IMR-90 (cell line): ENCODE data around the gene FAM83B. TPM values are rescaled to one million over a fixed set of nuclear protein-coding genes. Genes with fewer than 3 reads are reported as not detected.
A peak's percentile ranks its signal among the peaks of the same experiment; 100 is the strongest.

Source experiments
- ATAC-seq: fragments of 200-7000 bp; cut with Tn5 transposase; 2 replicates; pipeline ENCODE4 v1.9.1; 2020; ENCODE audit warnings: low read depth, mild to moderate bottlenecking, moderate library complexity
- BruUV-seq: library from RNA; stranded (reverse); fragments of 400-500 nt; replicated peaks from 2 replicates; lab custom pipeline; 2021; lab: Mats Ljungman, UMichigan
- CTCF ChIA-PET: fragments of 300-600 bp; formaldehyde crosslinking; extraction: SDS; loops from one replicate; lab custom pipeline; 2021; ENCODE audit warnings: antibody characterized with exemption; lab: Yijun Ruan, JAX
- POLR2A ChIA-PET: fragments of 300-600 bp; sonication (Branson Sonifier 250); formaldehyde crosslinking; loops from one replicate; lab custom pipeline; 2022; ENCODE audit warnings: antibody characterized with exemption; ENCODE audit not compliant: unreplicated experiment; lab: Charles Lee
- DNase-seq: peaks from one replicate; pipeline ENCODE4 v3.0.0; 2013
- H2AFZ ChIP-seq: replicated peaks from 2 replicates; pipeline ENCODE3; 2013; ENCODE audit warnings: low read length, mild to moderate bottlenecking; ENCODE audit not compliant: poor library complexity
- H2AK5ac ChIP-seq: 2 replicates; pipeline ENCODE4 v1.6.1; 2013; ENCODE audit warnings: low read depth, low read length, inconsistent platforms
- H2AK9ac ChIP-seq: replicated peaks from 2 replicates; pipeline ENCODE3; 2013; ENCODE audit warnings: mild to moderate bottlenecking, low read depth, low read length, moderate library complexity; ENCODE audit not compliant: poor library complexity
- H2BK120ac ChIP-seq: 2 replicates; pipeline ENCODE4 v1.6.1; 2013; ENCODE audit warnings: low read depth, low read length, inconsistent platforms
- H2BK15ac ChIP-seq: 3 replicates; pipeline ENCODE4 v1.6.1; 2013; ENCODE audit warnings: low read depth, low read length, inconsistent platforms
- H2BK20ac ChIP-seq: 2 replicates; pipeline ENCODE4 v1.6.1; 2013; ENCODE audit warnings: low read depth, mild to moderate bottlenecking, inconsistent platforms, low read length, moderate library complexity
- H2BK5ac ChIP-seq: 2 replicates; pipeline ENCODE4 v1.6.1; 2013; ENCODE audit warnings: mild to moderate bottlenecking, low read depth, low read length, inconsistent platforms; ENCODE audit not compliant: poor library complexity, severe bottlenecking
- H3K14ac ChIP-seq: replicated peaks from 2 replicates; pipeline ENCODE4 v1.6.1; 2013; ENCODE audit warnings: low read depth, low read length, inconsistent platforms
- H3K18ac ChIP-seq: 2 replicates; pipeline ENCODE4 v1.6.1; 2013; ENCODE audit warnings: low read depth, low read length, control low read depth
- H3K23ac ChIP-seq: 2 replicates; pipeline ENCODE4 v1.6.1; 2013; ENCODE audit warnings: low read depth, low read length, inconsistent platforms
- H3K27ac ChIP-seq: 2 replicates; pipeline ENCODE4 v1.5.1; 2013; ENCODE audit warnings: mild to moderate bottlenecking, control low read depth, low read length; ENCODE audit not compliant: insufficient read depth
- H3K27me3 ChIP-seq: 2 replicates; pipeline ENCODE4 v1.6.1; 2013; ENCODE audit warnings: low read length; ENCODE audit not compliant: control insufficient read depth, insufficient read depth
- H3K36me3 ChIP-seq: 2 replicates; pipeline ENCODE4 v1.6.1; 2013; ENCODE audit warnings: low read length, mixed read lengths; ENCODE audit not compliant: control insufficient read depth, insufficient read depth
- H3K4ac ChIP-seq: 2 replicates; pipeline ENCODE4 v1.6.1; 2013; ENCODE audit warnings: low read depth, low read length, inconsistent platforms
- H3K4me1 ChIP-seq: 2 replicates; pipeline ENCODE4 v1.6.1; 2013; ENCODE audit warnings: low read length, mixed read lengths; ENCODE audit not compliant: control insufficient read depth, insufficient read depth
- H3K4me2 ChIP-seq: 2 replicates; pipeline ENCODE4 v1.6.1; 2013; ENCODE audit warnings: low read depth, mild to moderate bottlenecking, control low read depth, low read length, moderate library complexity
- H3K4me3 ChIP-seq: 2 replicates; pipeline ENCODE4 v1.5.1; 2013; ENCODE audit warnings: low read depth, mild to moderate bottlenecking, control low read depth, low read length, moderate library complexity; ENCODE audit not compliant: insufficient read depth
- H3K56ac ChIP-seq: 2 replicates; pipeline ENCODE4 v1.6.1; 2013; ENCODE audit warnings: low read length, inconsistent platforms; ENCODE audit not compliant: insufficient read depth; ENCODE audit errors: extremely low read depth
- H3K79me1 ChIP-seq, 2 experiments: 2 replicates each; pipeline ENCODE4 v1.6.1; 2013; ENCODE audit warnings: low read length in 2 of 2, inconsistent platforms in 1 of 2, low read depth in 1 of 2
- H3K9ac ChIP-seq: 2 replicates; pipeline ENCODE4 v1.6.1; 2013; ENCODE audit warnings: low read depth, low read length, control low read depth
- H3K9me1 ChIP-seq: 2 replicates; pipeline ENCODE4 v1.6.1; 2013; ENCODE audit warnings: low read length, inconsistent platforms; ENCODE audit not compliant: insufficient read depth
- H3K9me3 ChIP-seq: 2 replicates; pipeline ENCODE4 v1.6.1; 2013; ENCODE audit warnings: low read length; ENCODE audit not compliant: control insufficient read depth, insufficient read depth
- H4K20me1 ChIP-seq: 2 replicates; pipeline ENCODE4 v1.6.1; 2013; ENCODE audit warnings: low read length, inconsistent platforms; ENCODE audit not compliant: insufficient read depth
- H4K5ac ChIP-seq: 2 replicates; pipeline ENCODE4 v1.6.1; 2013; ENCODE audit warnings: mild to moderate bottlenecking, low read depth, low read length, control low read depth
- H4K8ac ChIP-seq, 2 experiments: 2 replicates each; pipeline ENCODE4 v1.6.1; 2013; ENCODE audit warnings: low read depth in 2 of 2, low read length in 2 of 2, control low read depth in 1 of 2, inconsistent platforms in 1 of 2
- H4K91ac ChIP-seq: 2 replicates; pipeline ENCODE4 v1.6.1; 2013; ENCODE audit warnings: low read depth, low read length, inconsistent platforms; ENCODE audit not compliant: insufficient read depth
- BHLHE40 ChIP-seq: fragments of 150-350 bp; IDR thresholded peaks from 2 replicates; pipeline ENCODE4 v1.6.1; 2016; ENCODE audit warnings: mild to moderate bottlenecking, low read depth, low read length
- MAZ ChIP-seq: IDR thresholded peaks from 2 replicates; pipeline ENCODE4 v1.6.1; 2012; ENCODE audit warnings: low read depth, mild to moderate bottlenecking, low read length, improper control_type of control experiment, moderate library complexity, borderline replicate concordance
- MXI1 ChIP-seq: IDR thresholded peaks from 2 replicates; pipeline ENCODE4 v1.6.1; 2012; ENCODE audit warnings: low read depth, mild to moderate bottlenecking, low read length, moderate library complexity, borderline replicate concordance
- SMC3 ChIP-seq: fragments of 150-350 bp; IDR thresholded peaks from 2 replicates; pipeline ENCODE4 v1.6.1; 2016; ENCODE audit warnings: low read depth, mild to moderate bottlenecking, antibody characterized with exemption, low read length, moderate library complexity
- USF2 ChIP-seq: fragments of 150-350 bp; IDR thresholded peaks from 2 replicates; pipeline ENCODE4 v1.6.1; 2017; ENCODE audit warnings: mild to moderate bottlenecking, antibody characterized with exemption, low read length, low read depth
- dilution Hi-C: fragments of 300-500 bp; cut with HindIII; formaldehyde crosslinking; loops from one replicate; pipeline ENCODE4 v1.14.3; 2018; ENCODE audit warnings: low sequenced_read_pairs; ENCODE audit not compliant: unreplicated experiment
- in situ Hi-C: fragments of 300-500 bp; cut with MboI; formaldehyde crosslinking; loops from 3 replicates; pipeline ENCODE4 v1.14.3; 2019; ENCODE audit warnings: low sequenced_read_pairs, inconsistent platforms, mixed read lengths
- intact Hi-C: fragments of 100-400 bp; cut with micrococcal nuclease; formaldehyde crosslinking; loops from 2 replicates; pipeline ENCODE4 v1.10.0; 2022
- polyA plus RNA-seq, 3 experiments: library from polyadenylated mRNA; depleted of rRNA; stranded (reverse); fragments of >200 nt; gene quantifications; 2 replicates each; pipeline ENCODE4 v1.2.3, GENCODE V29; 2012; ENCODE audit warnings: low replicate concordance in 1 of 3
- total RNA-seq: library from RNA; depleted of rRNA; stranded (reverse); fragments of >200 nt; gene quantifications from 2 replicates; pipeline ENCODE4 v1.2.3, GENCODE V29; 2012

FAM83B gene
- total and polyA plus RNA-seq, 2 of the 4 experiments (the other 2 are of a cell fraction), result 0.02 to 0.18 TPM

GRCh38 chr6:54987633-54988290, 141.2 kb downstream of the FAM83B start:
- H2BK15ac ChIP-seq, result peak overlapping the region; percentile 47; the same call in 1 of the 3 replicates
- in situ Hi-C loops (no loop called here), intact Hi-C loops (no loop called here), dilution Hi-C loops (no loop called here)
- H2BK5ac ChIP-seq, result no peak overlapping the region
- H3K18ac ChIP-seq, result no peak overlapping the region
- H2AK9ac ChIP-seq, result no peak overlapping the region
- TF ChIP-seq MXI1, result no peak
- TF ChIP-seq MAZ, result no peak
- no peak for TF ChIP-seq SMC3
- no peak for TF ChIP-seq BHLHE40
- no peak for TF ChIP-seq USF2
- H2BK20ac ChIP-seq, result peak overlapping the region; percentile 51; the same call in 1 of the 2 replicates
- H3K79me1 ChIP-seq, result no peaks in the 10 kb centered on the region
- DNase-seq (no peak), ATAC-seq (no peak)
- no peak overlapping the region for H3K4me2 ChIP-seq
- 0 out of 2 replicates have a peak overlapping the region, but pooled peaks have one; percentile 4 for H3K14ac ChIP-seq
- peak overlapping the region; percentile 9; the same call in 1 of the 2 replicates for H2BK120ac ChIP-seq
- POLR2A ChIA-PET, result no interaction called here
- no peak overlapping the region for H3K9ac ChIP-seq
- no peak overlapping the region for H4K8ac ChIP-seq
- CTCF ChIA-PET, result no interaction called here
- no peak overlapping the region for H3K4me3 ChIP-seq
- peak overlapping the region; percentile 6; the same call in 1 of the 2 replicates for H3K4ac ChIP-seq
- H2AK5ac ChIP-seq, result 0 out of 2 replicates have a peak overlapping the region, but pooled peaks have one; percentile 43
- no peak overlapping the region for H2AFZ ChIP-seq
- no peak overlapping the region for H4K91ac ChIP-seq
- no peaks in the 10 kb centered on the region for H3K27me3 ChIP-seq
- H3K4me1 ChIP-seq, result 0 out of 2 replicates have a peak, but pooled peaks cover 2% of the 10 kb centered on the region
- H4K20me1 ChIP-seq, result no peaks in the 10 kb centered on the region
- no peaks in the 10 kb centered on the region for H3K9me1 ChIP-seq
- H4K5ac ChIP-seq, result no peak overlapping the region
- 0 out of 2 replicates have a peak overlapping the region, but pooled peaks have one; percentile 33 for H3K23ac ChIP-seq
- no TSS peak for BruUV-seq
- H3K56ac ChIP-seq, result no peak overlapping the region
- H3K9me3 ChIP-seq, result no peaks in the 10 kb centered on the region; the same call in 1 of the 2 replicates
- H3K27ac ChIP-seq, result no peak overlapping the region
- no peaks in the 10 kb centered on the region for H3K36me3 ChIP-seq
